Mesodermal cell (in vitro differentiated cells): ENCODE measurements around the gene MTHFR.
"Not testable (repeated sequence)": the region's sequence is repeated elsewhere in the genome, so short reads cannot be mapped to it uniquely, and the experiment has no call there.

Source experiments
- H3K27ac ChIP-seq: 2 replicates; pipeline ENCODE4 v1.7.0; 2013; ENCODE audit warnings: mild to moderate bottlenecking, low read depth, low read length, moderate library complexity; ENCODE audit not compliant: severe bottlenecking
- H3K36me3 ChIP-seq: 2 replicates; pipeline ENCODE4 v1.7.1; 2013; ENCODE audit warnings: mild to moderate bottlenecking, low read length, moderate library complexity; ENCODE audit not compliant: control insufficient read depth, insufficient read depth
- H3K4me1 ChIP-seq: one replicate; pipeline ENCODE4 v1.7.1; 2013; ENCODE audit warnings: mild to moderate bottlenecking, low read length; ENCODE audit not compliant: insufficient read depth, control insufficient read depth, poor library complexity, severe bottlenecking
- H3K4me3 ChIP-seq: 2 replicates; pipeline ENCODE4 v1.7.0; 2013; ENCODE audit warnings: low read length, control low read depth, mild to moderate bottlenecking; ENCODE audit not compliant: insufficient read depth, poor library complexity, severe bottlenecking; ENCODE audit errors: extremely low read depth
- H3K9me3 ChIP-seq: 2 replicates; pipeline ENCODE4 v1.7.1; 2013; ENCODE audit warnings: mild to moderate bottlenecking, low read length, moderate library complexity; ENCODE audit not compliant: control insufficient read depth
- WGBS, 2 experiments: methylation state at CpG; one replicate each; pipeline ENCODE4 v1.1.5; 2013; ENCODE audit warnings: missing lambda C conversion rate in 2 of 2; ENCODE audit not compliant: insufficient coverage in 2 of 2; 5-methylcytosine and 5-hydroxymethylcytosine counted together

The MTHFR gene

DNA sequence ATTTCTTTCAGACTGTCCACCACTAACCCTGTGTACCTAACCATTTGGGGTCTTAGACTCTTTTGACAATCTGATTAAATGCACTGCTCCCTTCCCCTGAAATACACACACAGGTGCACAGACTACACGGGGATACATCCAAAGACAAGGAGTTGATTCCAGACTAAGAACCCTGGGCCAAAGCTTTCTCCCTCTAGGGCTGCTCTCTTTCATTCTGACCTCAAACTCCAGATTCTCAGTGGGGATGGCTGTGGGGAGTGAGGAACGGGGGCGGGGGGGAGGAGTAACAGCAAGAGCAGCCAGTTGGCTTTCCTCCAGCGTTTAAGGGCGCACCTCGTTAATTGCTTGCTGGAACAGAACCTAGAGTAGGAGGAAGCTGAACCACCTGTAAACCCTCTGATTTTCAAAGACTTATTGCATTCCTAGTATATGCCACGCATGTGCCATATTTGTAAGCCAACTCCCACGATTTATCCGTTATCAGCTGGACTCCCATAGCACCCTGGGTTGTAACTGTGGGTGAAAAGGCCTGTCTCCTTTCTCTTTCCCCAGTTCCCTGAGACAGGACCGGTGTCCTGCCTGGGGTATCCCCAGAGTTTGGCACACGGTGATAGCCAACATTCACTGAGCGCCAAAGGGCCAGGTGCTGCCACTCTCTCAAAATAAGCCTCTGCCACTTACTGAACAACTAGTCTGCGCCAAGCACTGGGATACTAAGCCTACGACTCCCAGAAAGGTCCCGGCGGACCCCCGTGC lies 920 bp downstream of the MTHFR start:
- peak overlapping the region; percentile 95 for H3K4me3 ChIP-seq
- H3K4me1 ChIP-seq, result peaks cover 17% of the 10 kb centered on the region
- 13 to 16% methylated on average over 14 to 15 of the region's 17 CpGs for WGBS, 2 experiments
- peak overlapping the region; percentile 90 for H3K27ac ChIP-seq
- H3K9me3 ChIP-seq, result no peaks in the 10 kb centered on the region
- peaks cover 40% of the 10 kb centered on the region for H3K36me3 ChIP-seq

DNA sequence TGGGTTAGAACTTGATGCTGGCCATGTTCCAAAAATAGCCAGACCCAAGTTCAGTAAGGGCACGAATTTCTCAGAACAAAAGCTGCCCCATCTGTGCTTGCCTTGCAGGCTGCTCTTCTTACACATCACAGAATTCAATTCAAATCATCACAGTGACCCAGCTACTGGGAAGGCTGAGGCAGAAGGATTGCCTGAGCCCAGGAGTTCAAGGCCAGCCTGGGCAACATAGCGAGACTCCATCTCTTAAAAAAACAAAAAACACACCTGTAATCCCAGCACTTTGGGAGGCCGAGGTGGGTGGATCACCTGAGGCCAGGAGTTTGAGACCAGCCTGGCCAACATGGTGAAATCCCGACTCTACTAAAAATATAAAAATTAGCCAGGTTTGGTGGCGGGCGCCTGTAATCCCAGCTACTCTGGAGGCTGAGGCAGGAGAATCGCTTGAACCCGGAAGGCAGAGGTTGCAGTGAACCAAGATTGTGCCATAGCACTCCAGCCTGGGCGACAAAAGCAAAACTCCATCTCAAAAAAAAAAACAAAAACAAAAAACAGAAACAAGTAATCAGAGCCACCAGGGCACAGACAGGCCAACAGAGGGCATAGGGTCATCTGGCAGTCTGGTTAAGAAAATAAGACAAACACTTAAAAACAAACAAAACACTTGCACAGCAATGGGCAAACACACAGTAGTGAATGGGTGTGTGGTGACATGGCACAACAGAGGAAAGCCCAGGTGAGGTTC lies 1.7 kb downstream of the MTHFR start:
- Histone ChIP-seq H3K4me3 (peak overlapping the region; percentile 95), H3K27ac (peak overlapping the region; percentile 85), H3K36me3 (peaks cover 40% of the 10 kb centered on the region), H3K4me1 (peaks cover 17% of the 10 kb centered on the region)
- H3K9me3 ChIP-seq, result not testable (repeated sequence)
- WGBS, 2 experiments, result 55 to 67% methylated on average over 3 of the region's 9 CpGs

DNA sequence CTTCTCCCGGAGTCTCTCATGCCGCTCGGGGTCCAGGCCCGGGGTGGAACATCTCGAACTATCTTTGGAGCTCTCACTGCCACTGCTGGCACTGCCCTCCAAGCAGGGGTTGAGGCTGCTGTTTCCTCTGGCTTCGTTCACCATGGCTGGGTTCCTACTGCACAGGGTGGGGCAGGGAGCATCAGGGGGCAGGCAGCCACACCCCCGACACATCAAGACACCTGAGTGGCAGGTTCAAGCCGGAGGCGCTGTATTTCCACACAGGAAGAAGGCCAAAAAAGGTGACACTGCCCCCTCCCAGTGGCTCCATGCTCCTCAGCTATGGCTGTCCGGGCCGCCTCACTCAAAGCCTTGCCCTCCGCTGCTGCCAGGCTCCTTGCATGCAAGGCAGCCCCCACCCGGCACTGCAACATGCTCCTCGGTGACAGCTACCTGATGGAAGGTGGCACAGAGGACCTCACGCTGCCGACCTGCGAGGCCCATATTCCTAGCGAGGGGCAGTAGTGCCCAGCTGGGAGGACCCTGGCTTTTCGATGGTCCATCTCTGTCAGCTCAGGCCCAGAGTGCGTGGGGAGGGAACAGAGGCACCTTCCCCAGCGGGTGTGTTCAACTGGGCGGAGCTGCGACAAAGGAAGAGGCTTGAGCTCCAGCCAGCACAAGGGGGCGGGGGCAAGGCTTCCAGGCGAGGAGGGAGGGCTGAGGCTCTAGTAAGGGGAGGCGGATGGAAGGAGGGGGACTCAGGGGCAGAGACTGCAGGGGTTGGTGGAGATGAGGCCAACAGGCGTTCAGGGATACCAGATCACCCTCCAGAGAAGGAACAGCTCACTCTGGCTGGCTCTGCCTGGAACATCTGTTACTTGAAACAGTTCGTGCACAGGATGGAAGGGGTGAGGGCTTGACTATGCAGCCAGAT lies 2.5 kb downstream of the MTHFR start:
- peaks cover 17% of the 10 kb centered on the region for H3K4me1 ChIP-seq

DNA sequence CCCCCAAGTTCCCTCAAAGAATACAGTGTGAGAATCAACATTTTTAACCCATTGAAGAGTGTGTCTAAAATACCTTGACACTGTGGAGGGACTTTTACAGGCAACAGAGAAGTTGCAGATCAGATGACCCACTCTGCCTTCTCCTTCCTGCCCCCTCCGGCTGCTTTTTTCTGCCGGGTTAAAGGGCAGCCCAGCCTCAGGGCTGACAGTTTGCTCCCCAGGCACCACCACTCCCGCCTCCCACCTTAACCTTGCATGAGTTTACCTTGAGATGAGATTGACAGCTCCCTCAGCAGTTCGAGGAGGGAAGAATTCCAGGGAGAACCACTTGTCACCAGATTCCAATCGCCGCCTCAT lies 3.2 kb downstream of the MTHFR start:
- Histone ChIP-seq H3K27ac (peak overlapping the region; percentile 29), H3K36me3 (peaks cover 35% of the 10 kb centered on the region), H3K4me3 (peak overlapping the region; percentile 39), H3K9me3 (no peaks in the 10 kb centered on the region), H3K4me1 (peaks cover 17% of the 10 kb centered on the region)
- 10 to 29% methylated on average over 4 to 5 of the region's 6 CpGs for WGBS, 2 experiments

More for the DNA sequence above, 2.5 kb downstream of the MTHFR start:
- Histone ChIP-seq H3K27ac (peak overlapping the region; percentile 85), H3K36me3 (peaks cover 37% of the 10 kb centered on the region), H3K4me3 (peak overlapping the region; percentile 39), H3K9me3 (no peaks in the 10 kb centered on the region)
- WGBS, 2 experiments, result 4 to 7% methylated on average over 26 to 27 of the region's 28 CpGs

DNA sequence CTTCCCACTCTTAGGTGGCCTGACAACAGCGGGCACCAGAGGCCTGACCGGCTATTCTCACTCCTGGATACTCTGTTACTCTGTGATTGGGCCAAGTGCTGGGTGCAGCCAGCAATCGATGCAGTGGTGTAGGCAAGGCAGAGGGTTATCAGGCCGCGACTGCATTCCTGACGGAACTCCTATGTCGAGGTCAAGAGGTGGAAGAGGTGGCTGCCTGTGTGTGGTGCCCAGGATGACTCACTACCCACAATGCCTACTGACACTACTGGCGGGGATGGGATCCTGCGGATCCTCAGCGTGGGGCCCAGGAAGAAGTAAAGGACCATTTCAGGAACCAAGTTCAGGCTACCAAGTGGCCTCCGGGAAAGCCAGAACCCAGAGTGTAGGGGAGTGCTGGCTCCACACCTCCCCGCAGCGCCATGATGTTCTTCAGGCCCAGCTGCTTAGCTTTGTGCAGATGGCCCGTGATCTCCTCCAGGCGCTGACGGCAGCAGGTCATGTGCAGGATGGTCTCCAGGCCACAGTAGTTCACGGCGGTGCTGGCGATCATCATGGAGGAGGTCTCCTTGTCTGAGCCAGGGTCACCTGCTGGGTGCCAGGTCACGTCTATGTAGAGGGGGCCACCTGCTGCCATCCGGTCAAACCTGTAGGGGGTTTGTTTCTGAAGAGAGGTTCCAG lies 4.9 kb downstream of the MTHFR start:
- no peaks in the 10 kb centered on the region for H3K9me3 ChIP-seq
- no peak overlapping the region for H3K4me3 ChIP-seq
- no peak overlapping the region for H3K27ac ChIP-seq
- H3K4me1 ChIP-seq, result peaks cover 17% of the 10 kb centered on the region
- H3K36me3 ChIP-seq, result peaks cover 42% of the 10 kb centered on the region
- 93 to 94% methylated on average over 11 to 19 of the region's 21 CpGs for WGBS, 2 experiments

DNA sequence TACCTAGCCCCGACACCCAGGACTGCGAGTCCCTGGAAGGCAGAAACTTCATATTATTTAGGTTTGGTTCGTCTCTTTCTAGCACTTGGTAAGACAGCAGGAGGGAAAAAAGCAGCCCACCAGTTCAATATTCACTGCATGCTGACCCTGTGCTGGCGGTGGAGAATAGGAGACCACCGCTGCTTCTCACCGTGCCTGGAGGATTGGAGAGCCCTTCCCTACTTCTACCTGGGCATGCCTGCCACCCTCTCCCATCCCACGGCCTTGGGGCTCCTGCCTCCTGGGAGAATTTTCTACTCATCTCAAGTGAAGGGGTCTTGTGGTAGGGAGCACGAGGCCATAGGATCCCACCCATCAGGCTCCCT lies 5.4 kb downstream of the MTHFR start:
- no peak overlapping the region for H3K27ac ChIP-seq
- peaks cover 17% of the 10 kb centered on the region for H3K4me1 ChIP-seq
- H3K9me3 ChIP-seq, result no peaks in the 10 kb centered on the region
- H3K4me3 ChIP-seq, result no peak overlapping the region
- peaks cover 47% of the 10 kb centered on the region for H3K36me3 ChIP-seq
- WGBS, 2 experiments, result 98 to 100% methylated on average over 5 of the region's 8 CpGs

DNA sequence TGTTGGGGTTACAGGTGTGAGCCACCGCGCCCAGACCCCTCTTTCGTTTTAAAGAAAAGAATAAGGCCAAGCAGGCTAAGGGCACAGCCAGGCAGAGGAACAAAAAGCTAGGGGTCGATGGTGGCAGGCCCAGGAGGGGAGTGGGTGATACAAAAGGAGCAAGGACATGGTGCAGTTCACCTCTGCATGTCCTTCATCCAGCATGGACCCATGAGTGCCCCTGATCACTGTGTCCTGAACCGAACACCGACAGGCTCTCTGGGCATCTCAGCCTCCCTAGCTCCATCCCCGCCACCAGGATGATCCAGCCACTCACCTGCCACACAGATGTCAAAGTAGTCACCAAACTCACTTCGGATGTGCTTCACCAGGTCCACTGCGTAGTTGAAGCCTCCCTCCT lies 5.9 kb downstream of the MTHFR start:
- Histone ChIP-seq H3K4me1 (peaks cover 16% of the 10 kb centered on the region), H3K4me3 (no peak overlapping the region), H3K36me3 (peaks cover 52% of the 10 kb centered on the region), H3K27ac (no peak overlapping the region), H3K9me3 (no peaks in the 10 kb centered on the region)
- 91 to 96% methylated on average over 7 to 9 of the region's 9 CpGs for WGBS, 2 experiments

DNA sequence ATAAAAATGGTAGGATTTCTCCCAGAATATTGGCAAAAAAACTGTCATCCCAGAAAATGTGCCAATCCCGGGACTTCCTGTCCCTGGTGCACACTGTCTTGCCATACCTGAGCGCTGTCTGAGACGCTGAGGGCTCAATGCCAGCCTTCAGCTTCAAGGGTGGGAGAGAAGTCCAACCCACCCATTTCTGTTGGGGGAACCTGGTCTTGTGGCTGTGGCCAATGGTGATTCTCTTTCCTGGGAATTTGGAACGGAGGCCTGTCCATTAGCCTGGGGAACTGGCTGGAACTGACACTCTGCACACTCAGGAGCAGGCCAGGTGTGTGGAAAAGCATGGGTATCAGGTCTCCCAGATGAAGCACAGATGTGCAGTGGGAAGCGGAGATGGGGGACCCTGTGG lies 6.7 kb downstream of the MTHFR start:
- peaks cover 60% of the 10 kb centered on the region for H3K36me3 ChIP-seq
- no peaks in the 10 kb centered on the region for H3K9me3 ChIP-seq
- peaks cover 8% of the 10 kb centered on the region for H3K4me1 ChIP-seq
- no peak overlapping the region for H3K27ac ChIP-seq
- no peak overlapping the region for H3K4me3 ChIP-seq
- 92 to 100% methylated on average over 5 of the region's 5 CpGs for WGBS, 2 experiments

DNA sequence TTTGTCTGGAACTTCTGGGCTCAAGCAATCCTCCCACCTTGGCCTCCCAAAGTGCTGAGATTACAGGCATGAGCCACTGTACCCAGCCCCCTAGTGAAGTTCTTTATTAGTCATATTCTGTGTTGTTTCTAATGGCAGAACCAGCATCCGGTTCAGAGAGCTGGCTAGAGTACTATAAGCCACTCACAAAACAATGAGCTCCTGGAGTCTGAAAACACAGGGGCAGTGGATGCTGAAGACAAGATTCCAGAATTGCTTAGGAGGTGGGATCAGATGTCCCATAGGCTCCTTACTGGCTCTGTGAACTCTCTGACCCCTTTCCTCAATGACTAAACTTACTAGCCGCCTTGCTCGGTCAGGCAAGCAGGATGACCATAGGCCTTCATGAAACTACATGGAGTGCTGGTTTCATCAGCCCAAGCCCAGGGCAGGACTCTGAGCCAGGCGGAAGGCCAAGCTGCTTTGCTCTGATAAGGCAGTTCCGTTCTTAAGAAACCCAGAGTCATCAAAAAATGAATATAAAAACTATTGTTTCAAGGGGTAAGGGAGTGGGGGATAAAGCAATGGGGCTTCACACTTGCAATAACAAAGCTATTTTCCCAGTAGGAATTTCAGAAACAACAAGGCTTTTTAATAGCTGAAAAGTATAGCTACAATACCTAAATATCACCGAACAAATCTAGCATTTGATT lies 8.1 kb downstream of the MTHFR start:
- peaks cover 67% of the 10 kb centered on the region for H3K36me3 ChIP-seq
- no peaks in the 10 kb centered on the region for H3K9me3 ChIP-seq

More for the DNA sequence above, 8.1 kb downstream of the MTHFR start:
- H3K4me1 ChIP-seq, result peaks cover 3% of the 10 kb centered on the region
- 90 to 96% methylated on average over 3 of the region's 6 CpGs for WGBS, 2 experiments
- no peak overlapping the region for H3K27ac ChIP-seq
- no peak overlapping the region for H3K4me3 ChIP-seq
